VCaP (cell line): ENCODE measurements around the gene SPRR3.

Experiments
- H3K27ac ChIP-seq: fragments of 450-650 bp; 2 replicates; pipeline ENCODE4 v1.5.1; 2017
- TF ChIP-seq, protein P1 (sequence below): fragments of 450-650 bp; conservative IDR thresholded peaks from 2 replicates; pipeline ENCODE4 v1.5.1; 2017; ENCODE audit warnings: mild to moderate bottlenecking, moderate library complexity

SPRR3 gene

DNA sequence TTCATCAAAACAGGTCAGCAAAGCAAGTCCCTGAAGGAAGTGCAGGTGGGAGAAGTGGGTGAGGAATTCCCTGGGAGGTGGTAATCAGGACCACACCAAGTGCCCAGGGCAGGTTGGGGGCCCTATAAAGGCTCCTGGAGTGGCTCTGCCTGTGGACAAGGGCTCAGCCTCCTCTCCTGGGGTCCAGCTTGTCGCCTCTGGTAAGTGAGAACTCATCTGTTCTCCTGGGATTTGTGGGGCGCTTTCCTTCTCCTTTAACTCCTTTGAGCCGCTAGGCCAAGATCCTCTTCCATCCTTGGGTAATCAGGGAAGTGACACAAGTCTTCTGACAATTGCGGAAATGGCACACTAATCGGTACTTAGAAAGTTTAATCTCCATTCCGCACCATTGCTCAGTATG, 31.1 kb upstream of the SPRR3 start, which contains the start of gene SPRR4:
SPRR4 (plus strand) TSS at position 154 of the 400 bp plus-strand sequence. CDS start 1,243 bp downstream, outside the sequence.
- TF ChIP-seq, protein P1, sequence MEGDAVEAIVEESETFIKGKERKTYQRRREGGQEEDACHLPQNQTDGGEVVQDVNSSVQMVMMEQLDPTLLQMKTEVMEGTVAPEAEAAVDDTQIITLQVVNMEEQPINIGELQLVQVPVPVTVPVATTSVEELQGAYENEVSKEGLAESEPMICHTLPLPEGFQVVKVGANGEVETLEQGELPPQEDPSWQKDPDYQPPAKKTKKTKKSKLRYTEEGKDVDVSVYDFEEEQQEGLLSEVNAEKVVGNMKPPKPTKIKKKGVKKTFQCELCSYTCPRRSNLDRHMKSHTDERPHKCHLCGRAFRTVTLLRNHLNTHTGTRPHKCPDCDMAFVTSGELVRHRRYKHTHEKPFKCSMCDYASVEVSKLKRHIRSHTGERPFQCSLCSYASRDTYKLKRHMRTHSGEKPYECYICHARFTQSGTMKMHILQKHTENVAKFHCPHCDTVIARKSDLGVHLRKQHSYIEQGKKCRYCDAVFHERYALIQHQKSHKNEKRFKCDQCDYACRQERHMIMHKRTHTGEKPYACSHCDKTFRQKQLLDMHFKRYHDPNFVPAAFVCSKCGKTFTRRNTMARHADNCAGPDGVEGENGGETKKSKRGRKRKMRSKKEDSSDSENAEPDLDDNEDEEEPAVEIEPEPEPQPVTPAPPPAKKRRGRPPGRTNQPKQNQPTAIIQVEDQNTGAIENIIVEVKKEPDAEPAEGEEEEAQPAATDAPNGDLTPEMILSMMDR: no peak
- H3K27ac ChIP-seq: no peak within 1 kb of the TSS

DNA sequence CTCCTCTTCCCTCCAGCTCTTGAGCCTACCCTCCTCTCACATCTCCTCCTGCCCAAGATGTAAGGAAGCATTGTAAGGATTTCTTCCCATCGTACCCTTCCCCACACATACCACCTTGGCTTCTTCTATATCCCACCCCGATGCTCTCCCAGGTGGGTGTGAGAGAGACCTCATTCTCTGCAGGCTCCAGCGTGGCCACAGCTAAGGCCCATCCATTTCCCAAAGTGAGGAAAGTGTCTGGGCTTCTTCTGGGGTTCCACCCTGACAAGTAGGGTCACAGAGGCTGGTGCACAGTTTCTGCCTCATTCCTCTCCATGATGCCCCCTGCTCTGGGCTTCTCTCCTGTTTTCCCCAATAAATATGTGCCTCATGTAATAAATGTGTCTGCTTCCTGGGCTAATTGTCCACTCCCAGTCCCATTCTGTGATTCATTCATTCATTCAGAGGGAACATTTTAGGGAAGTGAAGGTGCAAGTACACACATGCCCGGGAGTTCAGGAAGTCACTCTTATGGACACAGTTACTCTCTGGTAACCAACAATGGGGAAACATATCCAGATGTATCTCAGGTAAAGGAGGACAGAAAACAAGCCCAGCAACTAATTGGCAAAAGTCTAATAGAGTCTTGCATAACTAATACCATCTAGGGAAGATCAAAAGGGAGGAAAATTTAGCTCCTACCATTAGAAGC, 29.2 kb upstream of the SPRR3 start:
- no peak overlapping the region for H3K27ac ChIP-seq
- TF ChIP-seq, protein P1: no peak

DNA sequence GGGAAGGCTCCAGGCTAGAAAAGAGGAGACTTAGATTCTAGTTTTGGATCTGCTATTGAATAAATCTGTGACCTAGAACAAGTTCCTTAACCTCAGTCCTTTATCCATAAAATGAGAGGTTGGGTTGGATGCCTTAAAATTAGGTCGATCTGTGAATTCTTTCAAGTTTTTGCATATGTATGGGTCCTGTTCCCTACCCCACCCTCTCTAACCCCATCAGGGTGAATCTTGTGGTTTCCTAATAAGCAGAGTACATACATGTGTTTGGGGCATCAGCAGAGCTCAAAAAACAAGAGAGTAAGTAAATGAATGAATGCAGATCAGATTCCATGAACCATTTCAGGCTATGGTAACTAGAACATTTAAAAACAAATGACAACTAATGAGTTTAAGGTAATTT, 24.9 kb upstream of the SPRR3 start:
- H3K27ac ChIP-seq: no peak overlapping the region
- TF ChIP-seq, protein P1: no peak

DNA sequence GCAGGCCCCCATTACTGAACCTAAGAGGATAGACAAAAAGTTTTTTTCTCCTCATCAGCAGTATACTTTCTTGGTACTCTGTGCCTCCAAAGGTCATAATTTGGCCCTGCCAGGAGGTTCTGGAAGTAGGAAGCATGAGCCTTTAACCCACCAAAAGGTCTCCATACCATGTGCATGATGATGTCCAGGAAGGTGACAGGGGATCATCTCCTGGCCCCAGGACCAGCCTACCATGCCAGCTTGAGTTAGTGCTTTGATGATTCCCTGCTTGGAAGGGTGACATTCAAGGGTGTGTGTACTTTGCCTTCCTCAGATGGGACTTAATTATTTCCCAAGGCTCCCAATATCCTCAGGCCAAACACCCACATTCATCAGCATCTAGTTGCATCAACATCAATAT, 23.9 kb upstream of the SPRR3 start:
- no peak overlapping the region for H3K27ac ChIP-seq
- TF ChIP-seq, protein P1: no peak

DNA sequence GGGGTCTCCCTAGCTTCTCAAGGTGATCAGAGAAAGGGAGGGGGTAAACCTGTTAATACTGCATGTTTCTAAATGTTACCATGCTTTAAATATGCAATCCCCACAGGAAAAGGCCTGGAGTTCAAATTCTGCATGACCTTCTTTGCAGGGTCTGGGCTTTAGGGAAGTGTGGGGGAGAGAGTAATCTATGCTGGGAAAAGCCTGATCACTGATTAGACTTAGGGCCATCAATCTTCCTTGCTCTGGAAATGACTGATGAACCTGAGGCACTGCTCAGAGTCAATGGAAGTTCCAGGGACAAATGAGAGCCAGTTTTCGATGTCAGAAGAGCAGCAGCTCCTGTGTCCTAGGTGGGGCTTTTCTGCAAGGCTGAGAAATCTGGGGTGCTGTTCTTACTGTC, 20.9 kb upstream of the SPRR3 start:
- TF ChIP-seq, protein P1: no peak
- no peak overlapping the region for H3K27ac ChIP-seq

DNA sequence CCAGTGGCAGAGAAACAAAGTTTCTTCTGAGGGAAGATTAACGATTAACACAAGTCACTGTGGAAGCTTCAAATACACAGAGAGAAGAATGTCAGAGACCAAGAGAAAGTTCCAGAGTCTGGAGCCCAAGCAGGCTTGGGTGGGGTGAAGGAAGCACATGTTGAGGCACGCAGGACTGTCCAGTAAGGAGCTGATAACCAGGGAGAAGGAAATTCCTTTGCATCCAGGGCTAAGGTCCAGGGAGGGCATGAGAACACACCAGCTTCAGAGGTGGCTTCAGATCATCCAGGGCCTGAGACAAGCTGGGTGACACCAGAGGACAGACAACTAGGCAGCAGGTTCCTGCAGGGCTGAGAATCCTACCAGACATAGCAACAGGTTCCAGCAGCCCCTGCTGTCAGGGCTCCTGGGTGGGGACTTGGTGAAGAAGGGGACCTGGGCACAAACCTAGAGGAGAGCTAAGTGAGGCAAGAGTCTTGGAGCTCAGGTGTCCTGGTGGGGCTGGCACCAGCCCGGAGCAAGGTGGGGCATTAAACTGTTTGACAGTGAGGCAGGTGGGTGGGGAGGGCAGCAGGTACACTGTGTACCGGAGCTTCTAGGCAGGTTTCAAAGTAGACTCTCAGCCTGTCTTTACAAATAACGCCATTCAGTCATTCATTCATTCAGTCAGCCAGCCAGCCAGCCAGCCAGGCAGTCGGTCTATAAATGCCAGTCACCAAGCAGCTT, 20.2 kb upstream of the SPRR3 start:
- TF ChIP-seq, protein P1: no peak
- no peak overlapping the region for H3K27ac ChIP-seq

DNA sequence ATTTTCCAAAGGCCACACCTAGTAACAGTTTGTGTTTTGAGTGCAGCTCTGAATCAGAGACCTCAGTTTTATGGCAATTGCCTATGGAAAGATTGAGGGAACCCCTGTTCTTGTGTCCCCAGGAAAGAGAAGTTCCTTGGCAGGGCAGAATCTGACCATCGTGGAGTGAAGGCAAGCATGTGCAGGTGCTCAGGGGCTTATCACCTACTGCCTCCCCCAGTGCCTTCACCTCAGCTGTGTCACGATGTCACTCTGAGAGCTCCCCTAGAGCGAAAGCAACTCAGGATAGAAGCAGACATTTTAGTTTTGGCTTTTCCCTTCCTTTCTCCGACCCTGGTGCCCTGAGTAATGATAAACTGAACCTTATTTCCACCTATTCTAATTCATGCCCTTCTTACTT, 19.5 kb upstream of the SPRR3 start:
- no peak overlapping the region for H3K27ac ChIP-seq
- TF ChIP-seq, protein P1: no peak
